Spleen (tissue), 11 donors: Measurements from ENCODE around the gene GPC3. TPM values are rescaled to one million over a fixed set of nuclear protein-coding genes. Genes with fewer than 3 reads are reported as not detected.

Source experiments
- DNase-seq: peaks from one replicate; pipeline ENCODE4 v3.0.0-alpha.2; 2020
- H3K27ac ChIP-seq, 8 donors: fragments of 200-600 bp; sonication (generic) in 7 of 8; 1 replicate in 4 of 8; 2 replicates in 4 of 8; pipeline versions ENCODE4 v1.5.0 to v1.8.0; 2016 to 2021; ENCODE audit warnings: inconsistent platforms in 4 of 8, mild to moderate bottlenecking in 4 of 8, moderate library complexity in 1 of 8
- H3K27me3 ChIP-seq, 7 donors: fragments of 200-600 bp; sonication (generic) in 6 of 7; replicated peaks in 1 of 7; 1 replicate in 4 of 7; 2 replicates in 3 of 7; pipeline versions ENCODE4 v1.5.0 to v1.8.0; 2016 to 2021; ENCODE audit warnings: inconsistent platforms in 3 of 7, mild to moderate bottlenecking in 1 of 7
- H3K36me3 ChIP-seq, 6 donors: fragments of 200-600 bp; sonication (generic) in 5 of 6; 1 replicate in 4 of 6; 2 replicates in 2 of 6; pipeline versions ENCODE4 v1.5.0 to v1.8.0; 2016 to 2021; ENCODE audit warnings: inconsistent platforms in 2 of 6
- H3K4me1 ChIP-seq, 6 donors: fragments of 200-600 bp; sonication (generic) in 5 of 6; 1 replicate in 3 of 6; 2 replicates in 3 of 6; pipeline versions ENCODE4 v1.5.0 to v1.8.0; 2016 to 2021; ENCODE audit warnings: inconsistent platforms in 3 of 6
- H3K4me3 ChIP-seq, 8 donors: fragments of 200-600 bp; sonication (generic) in 7 of 8; 1 replicate in 4 of 8; 2 replicates in 4 of 8; pipeline versions ENCODE4 v1.5.0 to v1.8.0; 2016 to 2021; ENCODE audit warnings: inconsistent platforms in 4 of 8, mild to moderate bottlenecking in 4 of 8, moderate library complexity in 2 of 8
- H3K9me3 ChIP-seq, 8 donors: fragments of 200-600 bp; sonication (generic) in 7 of 8; 1 replicate in 4 of 8; 2 replicates in 4 of 8; pipeline versions ENCODE4 v1.5.0 to v1.8.0; 2016 to 2021; ENCODE audit warnings: inconsistent platforms in 4 of 8
- POLR2A ChIP-seq, 3 donors: fragments of 450-650 bp; IDR thresholded peaks; one replicate each; pipeline ENCODE4 v1.5.1; 2017; ENCODE audit warnings: antibody characterized with exemption in 3 of 3, mild to moderate bottlenecking in 1 of 3
- POLR2AphosphoS5 ChIP-seq, 3 donors: sonication (generic); formaldehyde crosslinking; IDR thresholded peaks; one replicate each; pipeline ENCODE4 v1.5.1; 2017; ENCODE audit warnings: antibody characterized with exemption in 3 of 3
- WGBS, 5 donors: extraction: QIAGEN DNeasy Blood & Tissue Kit in 3 of 5; methylation state at CpG; one replicate each; pipeline versions ENCODE4 v1.1.5 to v1.1.7; 2013 to 2018; 5-methylcytosine and 5-hydroxymethylcytosine counted together
- intact Hi-C: fragments of 100-400 bp; cut with DNase I; formaldehyde crosslinking; loops from one replicate; pipeline ENCODE4 v1.15.0; 2023; ENCODE audit warnings: low total_unique reads
- polyA plus RNA-seq, 3 donors: library from polyadenylated mRNA; stranded (reverse); fragments of 200-250 nt; gene quantifications; one replicate each; pipeline ENCODE4 v1.2.1, GENCODE V29; 2013
- total RNA-seq, 7 donors: library from RNA; depleted of rRNA in 3 of 7; stranded (reverse); fragments of >200 nt in 3 of 7; fragmentation: NEBNext Ultra II Directional in 4 of 7; extraction: Animal tissue kit (Norgen Biotek cat#: 25700) in 4 of 7; gene quantifications; one replicate each; pipeline versions ENCODE4 v1.1.0 to v1.2.1, GENCODE V29; 2016 to 2021
- TF ChIP-seq, protein P1 (sequence below), 11 experiments: fragments of 200-600 bp in 7 of 11; fragments of 450-650 bp in 4 of 11; sonication (generic) in 4 of 11; IDR thresholded peaks in 8 of 11; conservative IDR thresholded peaks in 3 of 11; 1 replicate in 7 of 11; 2 replicates in 4 of 11; pipeline versions ENCODE4 v1.4.0 to v1.8.0; 2016 to 2021; ENCODE audit warnings: antibody characterized with exemption in 11 of 11, inconsistent platforms in 4 of 11, mild to moderate bottlenecking in 1 of 11
- donor health status: healthy with polysubstance abuse.
- donor health status: DM: no; HTN: no; CAD: no; lungs with moderate emphysema.
- donor health status: DM: no; HTN: no; CAD: no.
- donor health status: Bipolar disorder and iron deficiency.
- donor health status: healthy.
- donor health status: DM: no; HTN: no; CAD: no.
- donor health status: DM: yes; HTN: yes; CAD: no.

Gene GPC3
- total and polyA plus RNA-seq, 10 donors: 0.41 to 3.3 (median 1.5) TPM

DNA sequence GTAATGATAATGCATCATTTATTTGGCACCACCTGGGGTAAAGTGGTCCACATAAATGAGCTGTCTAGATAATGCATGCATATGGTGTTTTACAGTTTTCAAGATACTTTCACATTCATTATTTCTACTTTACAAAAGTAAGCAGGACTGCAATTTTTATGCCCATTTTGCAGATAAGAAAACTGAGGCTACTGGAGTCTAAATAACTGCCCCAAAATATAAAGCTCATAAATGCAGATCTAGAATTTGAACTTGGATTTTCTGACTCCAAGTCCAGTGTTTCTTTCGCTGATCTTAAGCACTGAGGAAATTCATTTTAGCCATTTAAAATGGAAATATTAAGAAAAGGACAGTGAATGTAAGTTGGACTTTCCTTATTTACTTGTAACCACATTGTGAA lies 36.5 kb downstream of the GPC3 start:
- 64 to 96% (median 85%) methylated on average over 1 of the region's 1 CpG for WGBS, 5 donors
- intact Hi-C loops: no loop called here
- Histone ChIP-seq H3K4me3 (no peak overlapping the region), H3K27ac (no peak overlapping the region), H3K9me3 (no peaks in the 10 kb centered on the region), H3K36me3 (no peaks in the 10 kb centered on the region), H3K27me3 (peaks cover 0 to 9% (median 0%) of the 10 kb centered on the region in 7 donors), H3K4me1 (no peaks in the 10 kb centered on the region)
- no peak for DNase-seq
- TF ChIP-seq POLR2AphosphoS5 (IDR thresholded peaks at IDR 0.05) (no peak), POLR2A (IDR thresholded peaks at IDR 0.05) (no peak)
- TF ChIP-seq, protein P1, sequence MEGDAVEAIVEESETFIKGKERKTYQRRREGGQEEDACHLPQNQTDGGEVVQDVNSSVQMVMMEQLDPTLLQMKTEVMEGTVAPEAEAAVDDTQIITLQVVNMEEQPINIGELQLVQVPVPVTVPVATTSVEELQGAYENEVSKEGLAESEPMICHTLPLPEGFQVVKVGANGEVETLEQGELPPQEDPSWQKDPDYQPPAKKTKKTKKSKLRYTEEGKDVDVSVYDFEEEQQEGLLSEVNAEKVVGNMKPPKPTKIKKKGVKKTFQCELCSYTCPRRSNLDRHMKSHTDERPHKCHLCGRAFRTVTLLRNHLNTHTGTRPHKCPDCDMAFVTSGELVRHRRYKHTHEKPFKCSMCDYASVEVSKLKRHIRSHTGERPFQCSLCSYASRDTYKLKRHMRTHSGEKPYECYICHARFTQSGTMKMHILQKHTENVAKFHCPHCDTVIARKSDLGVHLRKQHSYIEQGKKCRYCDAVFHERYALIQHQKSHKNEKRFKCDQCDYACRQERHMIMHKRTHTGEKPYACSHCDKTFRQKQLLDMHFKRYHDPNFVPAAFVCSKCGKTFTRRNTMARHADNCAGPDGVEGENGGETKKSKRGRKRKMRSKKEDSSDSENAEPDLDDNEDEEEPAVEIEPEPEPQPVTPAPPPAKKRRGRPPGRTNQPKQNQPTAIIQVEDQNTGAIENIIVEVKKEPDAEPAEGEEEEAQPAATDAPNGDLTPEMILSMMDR (IDR thresholded peaks at IDR 0.05 in 8 of 11, conservative IDR thresholded peaks at IDR 0.05 in 3 of 11): no peak

DNA sequence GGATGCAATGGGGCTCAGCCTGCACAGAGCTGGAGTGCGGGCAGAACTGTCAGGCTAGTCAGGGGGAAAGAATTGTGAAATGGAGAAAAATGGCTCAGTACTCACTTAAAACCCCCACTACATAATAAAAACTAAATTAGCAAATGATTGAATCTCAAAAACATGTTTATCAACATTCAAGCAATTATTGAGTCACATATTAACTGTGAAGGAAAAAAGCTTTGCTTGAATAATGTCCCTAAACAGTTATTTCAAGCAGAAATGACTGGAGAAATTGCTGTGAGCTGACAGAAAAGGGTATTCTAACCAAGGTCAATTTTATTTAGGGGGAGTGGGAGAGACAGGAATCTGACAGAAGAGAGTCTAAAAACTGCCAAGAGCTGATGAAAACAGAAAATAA lies 37.4 kb downstream of the GPC3 start:
- DNase-seq: no peak
- H3K27me3 ChIP-seq: peaks cover 0 to 9% (median 0%) of the 10 kb centered on the region in 7 donors
- WGBS, 5 donors: 63 to 100% (median 88%) methylated on average over 1 of the region's 1 CpG
- H3K9me3 ChIP-seq: no peaks in the 10 kb centered on the region
- intact Hi-C loops: no loop called here
- TF ChIP-seq POLR2AphosphoS5 (IDR thresholded peaks at IDR 0.05) (no peak), POLR2A (IDR thresholded peaks at IDR 0.05) (no peak)
- TF ChIP-seq, protein P1 (IDR thresholded peaks at IDR 0.05 in 8 of 11, conservative IDR thresholded peaks at IDR 0.05 in 3 of 11): no peak
- no peak overlapping the region for H3K27ac ChIP-seq
- H3K36me3 ChIP-seq: no peaks in the 10 kb centered on the region
- H3K4me1 ChIP-seq: no peaks in the 10 kb centered on the region
- H3K4me3 ChIP-seq: no peak overlapping the region

DNA sequence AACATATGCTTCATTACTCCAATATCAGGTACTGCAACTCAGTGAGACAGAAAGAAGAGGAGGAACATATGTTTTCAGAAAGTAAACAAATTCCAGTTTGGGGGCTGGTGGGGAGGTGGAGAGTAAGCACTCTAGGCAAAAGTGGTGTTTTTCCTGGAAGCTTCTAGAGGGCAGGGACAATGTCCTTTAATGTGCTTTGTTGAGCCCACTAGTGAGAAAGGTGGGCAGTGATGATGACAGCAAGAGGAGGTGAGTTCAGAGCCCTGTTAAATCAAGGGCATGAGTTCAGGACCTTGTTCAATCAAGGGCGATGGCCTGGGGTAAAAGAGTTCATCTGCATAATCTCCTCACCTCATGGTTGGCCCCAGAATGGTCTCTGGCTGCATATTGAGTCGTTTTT lies 38.4 kb downstream of the GPC3 start:
- 22 to 77% (median 47%) methylated on average over 2 of the region's 2 CpGs for WGBS, 5 donors
- Histone ChIP-seq H3K4me3 (no peak overlapping the region), H3K9me3 (no peaks in the 10 kb centered on the region), H3K4me1 (no peaks in the 10 kb centered on the region), H3K27ac (no peak overlapping the region), H3K27me3 (peaks cover 0 to 9% (median 0%) of the 10 kb centered on the region in 7 donors), H3K36me3 (no peaks in the 10 kb centered on the region)
- no peak for TF ChIP-seq POLR2A (IDR thresholded peaks at IDR 0.05)
- no peak for DNase-seq
- intact Hi-C loops: no loop called here

DNA sequence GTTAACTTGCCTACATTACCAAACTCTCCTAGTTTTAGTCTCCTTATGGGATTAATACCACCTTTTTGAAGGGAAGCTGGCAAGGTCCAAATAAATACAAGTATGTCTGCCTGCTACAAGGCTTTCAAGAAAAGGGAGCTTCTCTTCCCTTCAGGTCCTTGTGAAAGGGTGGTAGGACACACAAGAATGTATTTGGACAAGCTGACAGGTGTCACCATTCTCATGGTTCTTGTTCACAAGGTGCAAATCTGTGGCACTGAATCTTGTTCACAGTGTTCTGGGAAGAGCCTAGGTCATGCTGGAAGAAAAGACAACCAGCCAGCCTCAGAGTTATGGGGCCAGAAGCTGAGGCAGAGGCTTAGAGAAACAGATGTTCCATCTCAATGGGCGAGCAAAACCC lies 41.9 kb downstream of the GPC3 start:
- Histone ChIP-seq H3K4me3 (no peak overlapping the region), H3K36me3 (no peaks in the 10 kb centered on the region), H3K27ac (no peak overlapping the region), H3K4me1 (no peaks in the 10 kb centered on the region), H3K27me3 (peaks cover 0 to 9% (median 0%) of the 10 kb centered on the region in 7 donors), H3K9me3 (no peaks in the 10 kb centered on the region)
- WGBS, 5 donors: 52 to 93% (median 73%) methylated on average over 1 of the region's 1 CpG
- no peak for DNase-seq
- TF ChIP-seq POLR2A (IDR thresholded peaks at IDR 0.05): no peak
- intact Hi-C loops: no loop called here

DNA sequence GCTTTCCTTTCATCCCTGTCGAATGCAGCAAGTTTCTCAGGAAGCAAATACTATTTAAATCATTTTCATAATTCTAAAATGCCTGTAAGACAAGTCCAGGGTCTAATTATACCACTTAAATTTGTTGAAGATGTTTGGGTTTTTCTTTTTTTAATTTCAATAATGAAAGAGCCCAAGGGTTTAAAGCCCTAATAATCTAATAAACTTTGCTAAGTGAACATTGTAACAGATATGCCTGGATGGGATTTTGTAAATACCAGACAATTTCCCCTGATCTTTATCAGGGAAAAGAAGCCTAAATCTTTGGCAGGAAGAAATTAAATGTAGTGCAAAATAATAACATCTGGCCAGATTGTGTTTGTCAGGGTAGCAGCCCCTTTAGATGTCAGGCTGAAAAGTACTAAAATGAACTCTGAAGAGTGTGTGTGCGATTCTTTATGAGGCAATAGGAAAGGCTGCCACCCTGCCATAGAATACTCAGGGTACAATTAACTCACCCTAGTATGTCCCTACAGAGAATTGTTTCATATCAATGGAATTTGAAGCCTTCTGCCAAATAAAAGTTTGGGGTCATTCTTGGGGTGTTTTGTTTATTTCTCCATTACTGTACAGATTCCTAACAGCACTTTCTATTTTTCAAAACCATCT lies 45.6 kb downstream of the GPC3 start:
- WGBS, 5 donors: 44 to 83% (median 73%) methylated on average over 2 of the region's 2 CpGs
- TF ChIP-seq POLR2A (IDR thresholded peaks at IDR 0.05): no peak
- TF ChIP-seq POLR2AphosphoS5 (IDR thresholded peaks at IDR 0.05): no peak
- TF ChIP-seq, protein P1 (IDR thresholded peaks at IDR 0.05 in 8 of 11, conservative IDR thresholded peaks at IDR 0.05 in 3 of 11): no peak

More for the DNA sequence above, 45.6 kb downstream of the GPC3 start:
- DNase-seq: no peak
- Histone ChIP-seq H3K4me3 (no peak overlapping the region), H3K36me3 (no peaks in the 10 kb centered on the region), H3K27ac (no peak overlapping the region), H3K4me1 (no peaks in the 10 kb centered on the region), H3K27me3 (peaks cover 0 to 5% (median 0%) of the 10 kb centered on the region in 7 donors), H3K9me3 (no peaks in the 10 kb centered on the region)
- intact Hi-C loops: no loop called here
